ENCODE data around the gene IFT20. TPM values are rescaled to one million over a fixed set of nuclear protein-coding genes. Genes with fewer than 3 reads are reported as not detected.

Gene IFT20
- total and polyA plus RNA-seq, 2 of the 13 experiments (the other 11 are each of a cell fraction or from before 2014, with no cell fraction given) = 28.0 to 37.8 TPM

GRCh38 chr17:28357061-28357900 lies 22.0 kb upstream of the IFT20 start, which contains the start of gene POLDIP2 (continued):
- peak; percentile 95 for TF ChIP-seq ZNF142 (CRISPR knock-in tag; IDR thresholded peaks at IDR 0.05)
- peak; percentile 59; the same call in 1 of the 2 replicates for TF ChIP-seq CREB1 (IDR thresholded peaks at IDR 0.05)
- TF ChIP-seq CREB1 (CRISPR knock-in tag; IDR thresholded peaks at IDR 0.05) = peak; percentile 88
- TF ChIP-seq NFAT5 (CRISPR knock-in tag; IDR thresholded peaks at IDR 0.05) = 0 out of 2 replicates have a peak, but pooled peaks have one; percentile 34
- TF ChIP-seq ZNF569 (CRISPR knock-in tag; IDR thresholded peaks at IDR 0.05; ENCODE audit: borderline replicate concordance) = 0 out of 2 replicates have a peak, but pooled peaks have one; percentile 43
- TF ChIP-seq POLR2A (IDR thresholded peaks at IDR 0.05; ENCODE audit: insufficient read depth in 1 of 2, low read depth in 2 of 2, low read length in 2 of 2) = peak; percentile 83 to 93
- TF ChIP-seq AGO2 (optimal IDR thresholded peaks at IDR 0.05; ENCODE audit: low read depth, low read length) = peak; percentile 93
- 0 out of 2 replicates have a peak, but pooled peaks have one; percentile 38 for TF ChIP-seq ZNF546 (CRISPR knock-in tag; conservative IDR thresholded peaks at IDR 0.05)
- peak; percentile 88 for TF ChIP-seq MXD3 (CRISPR knock-in tag; IDR thresholded peaks at IDR 0.05)
- peak; percentile 62 for TF ChIP-seq RFX5 (IDR thresholded peaks at IDR 0.05; ENCODE audit: low read depth, low read length)
- TF ChIP-seq ZNF124 (CRISPR knock-in tag; IDR thresholded peaks at IDR 0.05) = 0 out of 2 replicates have a peak, but pooled peaks have one; percentile 43
- TF ChIP-seq TBL1XR1 (IDR thresholded peaks at IDR 0.05; ENCODE audit: borderline replicate concordance, low read length, partially characterized antibody) = peak; percentile 7
- peak; percentile 47; the same call in 1 of the 2 replicates for TF ChIP-seq KDM3A (CRISPR knock-in tag; IDR thresholded peaks at IDR 0.05; ENCODE audit: low read depth)
- TF ChIP-seq BATF2 (CRISPR knock-in tag; IDR thresholded peaks at IDR 0.05) = 0 out of 2 replicates have a peak, but pooled peaks have one; percentile 71
- no peak for TF ChIP-seq LCORL (IDR thresholded peaks at IDR 0.05)
- 0 out of 2 replicates have a peak, but pooled peaks have one; percentile 15 for TF ChIP-seq LCORL (CRISPR knock-in tag; IDR thresholded peaks at IDR 0.05)

Measured in HepG2 (cell line).